Stimulated activated CD8-positive, alpha-beta memory T cell treated with anti-CD3 and anti-CD28 coated beads, Interleukin-12 subunit alpha, Interleukin-12 subunit beta, amount 100 ng/mL, for 1 hour (primary cell): ENCODE measurements around the gene RAB7A.
"Not testable (repeated sequence)": the region's sequence is repeated elsewhere in the genome, so short reads cannot be mapped to it uniquely, and the experiment has no call there.

ENCODE experiments used
- DNase-seq: peaks from one replicate; pipeline ENCODE4 v3.0.0-alpha.2; 2020; ENCODE audit warnings: low read depth

The RAB7A gene

DNA sequence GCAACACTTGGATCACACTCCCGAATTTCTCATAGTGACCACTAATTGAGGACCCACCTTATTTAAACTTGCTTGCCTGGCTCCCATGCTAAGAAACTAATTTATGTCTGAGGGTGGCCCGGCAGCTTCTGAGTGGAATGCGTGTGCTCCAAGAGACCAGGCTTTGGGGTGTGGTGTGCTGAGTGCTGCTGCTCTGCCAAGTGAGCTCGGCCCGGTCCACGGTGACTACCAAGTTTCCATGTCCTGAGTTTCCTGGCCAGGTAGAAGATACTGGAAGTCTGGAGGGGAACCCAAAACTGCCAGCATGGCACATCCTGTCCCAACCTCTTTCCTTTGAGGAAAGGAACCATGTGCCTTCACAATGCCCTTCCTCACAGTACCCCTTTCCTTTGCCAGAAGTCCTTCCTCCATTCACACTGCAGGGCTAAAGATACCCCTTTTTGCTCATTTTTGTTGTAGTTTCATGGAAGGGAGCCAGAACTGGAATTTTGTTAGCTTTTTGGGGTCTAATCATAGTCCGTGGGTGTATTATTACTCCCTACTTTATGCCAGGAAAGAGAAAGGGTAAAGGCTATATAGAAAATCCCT is 94.4 kb downstream of the RAB7A start:
- DNase-seq, result no peak

DNA sequence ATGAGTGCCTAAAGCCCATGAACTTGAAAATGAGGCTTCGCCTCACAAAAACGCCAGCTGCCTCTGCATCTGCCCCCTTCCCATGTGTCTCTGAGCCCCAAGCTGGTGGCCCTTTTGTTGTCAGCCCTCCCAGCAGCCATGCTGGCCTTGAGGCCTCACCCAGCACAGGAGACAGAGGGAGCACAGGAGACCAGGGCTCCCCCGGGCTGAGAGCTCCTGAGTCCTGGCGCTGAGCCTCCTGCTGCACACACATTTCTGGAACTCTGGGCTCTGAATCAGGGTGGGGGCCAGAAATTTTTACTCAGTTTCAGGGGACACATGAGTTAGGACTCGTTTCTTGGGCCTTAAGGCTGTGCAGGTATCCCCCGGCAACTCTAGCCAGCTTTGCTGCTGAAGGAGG is 97.0 kb downstream of the RAB7A start:
- no peak for DNase-seq

DNA sequence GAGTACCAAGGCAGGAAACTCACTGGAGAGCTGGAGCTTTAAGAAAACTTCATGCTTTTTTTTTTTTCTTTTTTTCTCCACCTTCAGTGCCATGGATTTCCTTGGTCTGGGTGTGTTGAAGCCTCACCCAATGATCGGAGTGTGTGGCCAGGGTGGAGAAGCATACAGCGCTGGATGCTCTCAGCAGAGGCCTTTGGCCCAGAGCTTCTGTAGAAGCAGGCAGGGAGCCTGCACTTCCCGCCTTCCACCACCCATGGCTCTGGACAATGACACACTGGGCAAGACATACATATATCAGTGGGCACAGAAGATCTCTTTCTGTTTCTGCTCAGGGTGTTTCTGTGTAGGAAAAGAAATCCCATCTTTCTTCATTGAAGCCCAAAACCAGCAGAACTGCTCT is 97.6 kb downstream of the RAB7A start:
- no peak for DNase-seq

DNA sequence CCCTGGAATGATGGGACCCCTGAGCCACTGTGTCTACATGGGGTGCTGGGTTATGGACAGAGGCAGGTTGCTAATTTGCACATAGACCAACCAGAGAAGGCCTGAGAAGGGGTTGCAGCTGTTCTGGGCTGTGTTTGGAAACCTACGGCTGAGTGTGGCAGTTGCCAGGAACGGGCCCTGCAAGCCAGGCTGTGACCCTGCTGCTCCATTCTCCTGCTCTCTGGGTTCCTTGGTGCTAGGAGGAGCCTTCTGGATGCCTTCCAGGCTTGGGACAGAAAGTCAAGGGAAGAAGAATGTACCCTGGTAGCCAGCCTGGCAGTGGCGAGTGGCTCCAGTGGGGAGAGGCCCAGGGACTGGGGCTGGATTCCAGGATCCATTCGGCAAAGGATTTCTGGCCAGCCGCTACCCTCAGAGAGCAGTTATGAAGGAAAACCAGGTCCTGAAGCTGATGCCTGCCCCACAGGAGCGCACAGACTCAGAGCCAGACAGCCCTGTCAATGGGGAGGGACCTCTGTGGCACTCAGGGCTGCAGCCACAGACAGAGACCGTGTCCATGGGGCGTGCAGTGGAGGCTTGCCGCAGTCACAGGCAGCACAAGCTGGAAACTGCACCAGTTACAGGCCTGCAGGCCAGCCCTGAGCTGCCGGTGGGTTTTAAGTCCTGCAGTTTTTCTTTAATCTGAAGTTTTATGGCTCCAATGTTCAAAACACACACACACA is 98.3 kb downstream of the RAB7A start:
- DNase-seq, result no peak

DNA sequence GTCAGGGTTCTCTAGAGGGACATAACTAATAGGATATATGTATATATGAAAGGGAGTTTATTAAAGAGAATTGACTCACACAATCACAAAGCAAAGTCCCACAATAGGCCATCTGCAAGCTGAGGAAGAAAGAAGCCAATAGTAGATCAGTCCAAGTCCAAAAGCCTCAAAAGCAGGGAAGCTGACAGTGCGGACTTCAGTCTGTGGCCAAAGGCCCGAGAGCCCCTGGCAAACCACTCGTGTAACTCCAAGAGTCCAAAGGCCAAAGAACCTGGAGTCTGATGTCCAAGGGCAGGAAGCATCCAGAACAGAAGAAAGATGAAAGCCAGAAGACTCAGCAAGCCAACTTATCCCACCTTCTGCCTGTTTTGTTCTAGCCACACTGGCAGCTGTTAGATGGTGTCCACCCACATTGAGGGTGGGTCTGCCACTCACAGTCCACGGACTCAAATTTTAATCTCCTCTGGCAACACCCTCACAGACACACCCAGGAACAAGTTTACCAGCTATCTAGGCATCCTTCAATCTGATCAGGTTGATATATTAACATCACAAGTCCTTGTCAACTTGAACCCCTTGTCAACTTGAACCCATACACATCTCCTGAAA is 99.2 kb downstream of the RAB7A start:
- DNase-seq, result no peak

DNA sequence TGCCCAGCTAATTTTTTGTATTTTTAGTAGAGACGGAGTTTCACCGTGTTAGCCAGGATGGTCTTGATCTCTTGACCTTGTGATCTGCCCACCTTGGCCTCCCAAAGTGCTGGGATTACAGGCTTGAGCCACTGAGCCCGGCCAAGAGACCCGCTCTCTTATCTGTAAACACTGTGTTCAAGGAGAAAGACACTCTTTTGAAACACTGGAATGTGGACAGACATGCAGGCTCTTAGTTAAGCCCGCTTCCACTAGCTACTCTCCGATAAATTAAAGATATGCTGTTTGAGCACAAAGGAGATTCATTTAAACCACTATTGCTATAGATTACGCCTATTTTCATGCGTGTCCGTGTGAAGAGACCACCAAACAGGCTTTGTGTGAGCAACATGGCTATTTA is 103.1 kb downstream of the RAB7A start:
- DNase-seq, result not testable (repeated sequence)

DNA sequence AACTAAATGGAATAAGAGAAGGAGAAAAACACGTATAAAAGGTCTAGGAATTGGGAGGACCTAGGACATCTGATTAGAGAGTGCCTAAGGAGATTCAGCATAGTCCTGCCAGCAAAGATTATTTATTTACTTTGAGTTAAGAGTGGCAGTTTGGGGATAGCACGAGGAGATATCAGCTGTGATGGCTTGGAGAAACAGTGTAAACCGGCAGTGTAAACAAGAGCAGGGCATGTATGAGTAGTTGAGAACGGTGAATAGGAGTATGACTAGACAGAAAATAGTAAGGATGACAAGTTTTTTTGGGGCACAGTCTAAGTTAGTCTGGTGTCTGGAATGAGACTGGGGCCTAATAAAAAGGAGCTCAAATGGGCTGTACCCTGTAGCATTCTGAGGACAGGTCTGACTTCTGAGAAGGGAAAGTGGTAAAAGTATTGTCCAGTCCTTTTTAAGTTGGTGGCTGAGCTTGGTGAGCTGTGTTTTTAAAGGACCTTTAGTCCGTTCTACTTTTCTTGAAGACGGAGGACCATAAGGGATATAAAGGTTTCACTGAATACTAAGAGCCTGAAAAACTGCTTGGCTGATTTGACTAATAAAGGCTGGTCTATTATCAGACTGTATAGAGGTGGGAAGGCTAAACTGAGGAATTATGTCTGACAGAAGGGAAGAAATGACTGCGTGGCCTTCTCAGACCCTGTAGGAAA is 104.1 kb downstream of the RAB7A start:
- DNase-seq, result not testable (repeated sequence)

DNA sequence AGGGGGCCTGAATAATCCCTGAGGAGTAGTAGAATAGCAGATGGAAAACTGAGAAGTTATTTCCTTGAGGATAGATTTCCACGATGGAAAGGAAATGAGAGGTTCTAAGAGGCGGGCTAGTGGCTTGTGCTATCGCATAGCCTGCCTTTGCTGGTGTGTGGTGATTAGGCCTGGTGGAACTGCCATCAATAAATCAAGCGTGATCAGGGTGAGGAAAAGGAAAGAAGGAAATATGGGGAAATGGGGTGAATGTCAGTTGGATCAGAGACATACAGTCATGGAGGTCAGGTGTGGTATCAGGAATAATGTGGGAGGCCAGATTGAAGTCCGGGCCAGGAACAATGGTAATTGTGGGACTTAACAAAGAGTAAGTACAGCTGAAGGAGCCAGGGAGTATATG is 104.8 kb downstream of the RAB7A start:
- DNase-seq, result not testable (repeated sequence)

DNA sequence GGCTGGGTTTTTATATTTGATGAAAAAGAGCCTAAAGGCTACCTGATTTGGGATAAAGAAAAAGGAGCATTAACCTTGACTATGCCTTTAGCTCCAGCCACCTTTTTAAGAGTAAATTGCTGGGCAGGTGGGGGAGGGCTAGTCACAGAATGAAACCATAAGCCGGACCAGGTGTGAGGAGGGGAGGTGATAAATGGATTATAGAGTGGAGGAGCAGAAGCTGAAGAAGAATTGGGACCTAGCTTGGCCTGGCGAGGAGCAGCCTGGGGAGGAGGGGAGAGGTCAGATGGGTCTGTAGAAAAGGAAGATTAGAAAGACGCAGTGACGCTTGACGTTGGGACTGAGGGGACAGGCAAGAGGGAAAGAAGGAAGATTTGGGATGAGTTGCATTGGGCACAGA is 107.0 kb downstream of the RAB7A start:
- not testable (repeated sequence) for DNase-seq

DNA sequence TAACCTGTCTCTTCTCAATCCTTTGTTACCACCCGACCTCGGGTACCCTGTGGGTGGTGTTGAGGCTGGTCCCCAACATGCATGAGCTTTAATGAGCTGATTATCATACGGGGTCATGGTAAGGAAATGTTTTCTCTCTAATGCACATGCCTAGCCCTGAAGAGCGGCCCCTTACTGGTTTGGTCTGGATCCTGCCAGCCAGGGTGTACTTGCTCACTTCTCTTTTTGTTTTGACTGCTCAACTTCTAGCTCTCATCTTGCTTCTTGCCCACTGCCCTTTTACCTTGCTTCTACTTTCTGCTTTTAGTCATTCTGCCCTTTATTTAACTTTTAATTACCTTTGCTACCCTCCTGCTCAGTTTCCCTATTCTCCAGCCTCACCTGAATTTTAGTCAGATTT is 109.1 kb downstream of the RAB7A start:
- DNase-seq, result no peak

DNA sequence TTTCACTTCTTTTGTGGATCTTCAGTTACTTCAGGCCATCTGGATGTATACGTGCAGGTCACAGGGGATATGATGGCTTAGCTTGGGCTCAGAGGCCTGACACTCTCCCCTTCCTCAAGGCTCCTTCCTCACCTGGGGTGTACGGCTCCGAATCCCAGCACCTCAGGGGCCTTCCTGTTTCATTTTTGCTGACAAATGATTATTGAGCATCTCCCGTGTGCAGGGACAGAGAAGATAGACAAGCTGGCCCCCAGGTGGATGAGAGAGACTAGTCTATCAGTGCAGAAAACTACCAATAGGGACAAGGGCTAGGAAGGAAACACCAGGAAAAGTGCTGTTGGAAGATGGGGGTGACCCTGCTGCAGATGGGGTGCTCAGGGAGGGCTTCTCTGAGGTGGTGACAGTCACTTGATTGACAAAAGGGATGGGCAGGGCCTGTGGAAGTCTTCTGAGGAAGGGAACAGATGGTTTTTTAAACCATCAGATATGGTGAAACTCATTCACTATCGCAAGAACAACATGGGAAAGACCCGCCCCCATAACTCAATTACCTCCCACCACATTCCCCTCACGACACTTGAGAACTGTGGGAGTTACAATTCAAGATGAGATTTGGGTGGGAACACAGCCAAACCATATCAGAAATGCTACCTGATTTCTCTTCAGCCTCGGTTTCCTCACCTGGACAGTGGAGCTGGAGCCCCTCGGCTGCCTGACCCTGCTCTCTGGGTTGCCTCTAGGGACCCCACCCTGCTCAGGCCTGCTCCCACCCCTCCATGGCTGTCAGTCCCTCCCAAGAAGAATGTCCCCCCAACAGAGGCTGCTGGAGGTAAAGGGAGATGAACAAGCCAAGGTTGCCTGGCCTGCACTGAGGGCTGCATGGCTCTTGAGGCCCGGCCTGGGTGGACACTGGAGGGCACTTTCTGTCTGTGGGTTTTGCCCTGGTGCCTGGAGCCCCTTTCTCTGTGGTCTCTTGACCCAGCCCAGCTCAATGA is 116.2 kb downstream of the RAB7A start:
- no peak for DNase-seq

DNA sequence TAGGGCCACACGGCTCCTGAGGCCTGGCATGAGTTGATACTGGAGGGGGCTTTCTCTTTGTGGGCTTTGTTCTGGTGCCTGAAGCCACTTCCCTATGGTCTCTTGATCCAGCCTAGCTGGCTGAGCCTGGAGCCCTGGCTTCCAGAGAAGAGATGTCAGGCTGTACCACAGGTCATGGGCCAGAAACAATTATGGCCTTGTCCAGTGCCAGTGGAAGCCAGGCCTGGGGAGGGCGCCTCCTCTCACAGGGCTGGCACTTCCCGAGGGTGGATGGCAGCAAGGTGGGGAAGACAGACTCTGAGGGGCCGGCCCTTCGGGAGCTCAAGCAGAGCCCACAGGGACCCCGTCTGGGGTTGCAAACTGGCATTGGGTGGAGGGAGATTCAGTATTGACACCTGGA is 118.5 kb downstream of the RAB7A start:
- DNase-seq, result no peak

DNA sequence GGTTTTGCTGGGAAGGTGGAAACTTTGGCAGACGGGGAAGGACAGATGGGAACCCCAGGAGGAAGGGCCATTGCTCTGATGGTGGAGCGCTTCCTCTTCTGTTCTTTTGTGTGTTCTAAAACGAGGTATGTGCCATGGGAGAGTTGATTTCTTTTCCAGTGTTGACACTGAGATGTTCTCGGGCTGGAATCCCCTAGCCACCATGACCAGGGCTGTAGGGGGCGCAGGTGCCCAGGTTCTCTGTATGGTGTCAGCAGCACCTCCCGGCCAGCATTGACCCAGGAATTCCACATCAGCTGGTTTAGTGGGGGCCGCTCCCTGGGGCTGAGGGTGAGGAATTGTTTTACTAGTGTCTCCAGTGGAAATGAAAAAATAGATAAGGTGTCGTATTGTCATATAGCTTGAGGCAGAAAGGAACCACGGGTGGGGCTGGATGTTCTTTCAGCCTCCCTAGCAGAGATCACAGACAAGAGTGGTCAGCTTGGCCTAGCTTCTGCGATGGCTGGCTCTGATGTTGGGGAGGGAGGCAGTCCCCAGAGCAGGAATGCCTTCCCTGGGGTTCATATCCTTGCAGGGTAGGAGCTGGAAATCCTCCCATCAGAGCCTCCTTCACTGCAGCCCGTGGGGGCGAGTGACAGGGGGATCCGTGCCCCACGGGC is 119.3 kb downstream of the RAB7A start:
- DNase-seq, result no peak

DNA sequence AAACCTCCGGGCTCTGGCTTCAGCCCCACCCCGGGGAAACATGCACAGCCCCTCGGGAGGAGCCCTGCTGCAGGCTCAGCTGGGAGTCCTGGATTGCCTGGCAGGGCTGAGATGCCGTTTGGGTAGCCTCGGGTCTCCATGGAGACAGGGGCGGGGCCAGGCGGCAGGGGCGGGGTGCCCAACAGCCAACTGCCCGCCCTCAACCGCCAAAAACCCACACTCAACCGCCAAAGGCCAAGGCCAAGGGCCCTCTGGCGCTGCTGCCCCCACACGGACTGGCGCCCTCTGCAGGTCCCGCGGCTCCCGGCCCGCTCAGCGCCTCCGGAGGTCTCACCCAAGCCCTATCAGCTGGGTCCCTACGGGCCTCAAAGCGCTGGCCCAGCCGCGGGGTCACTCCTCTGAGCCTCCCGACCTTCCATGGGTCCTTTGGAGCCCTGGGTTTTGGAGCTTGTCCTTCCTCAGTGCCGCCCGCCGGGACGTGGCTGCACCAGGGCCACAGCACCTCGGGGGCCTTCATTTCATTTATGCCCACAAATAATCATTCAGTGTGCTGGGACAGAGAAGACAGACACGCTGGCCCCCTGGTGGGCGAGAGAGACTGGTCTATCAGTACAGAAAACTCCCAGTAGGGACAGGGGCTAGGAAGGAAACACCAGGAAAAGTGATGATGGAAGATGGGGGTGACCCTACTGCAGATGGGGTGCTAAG is 119.9 kb downstream of the RAB7A start:
- peak; percentile 41 for DNase-seq

DNA sequence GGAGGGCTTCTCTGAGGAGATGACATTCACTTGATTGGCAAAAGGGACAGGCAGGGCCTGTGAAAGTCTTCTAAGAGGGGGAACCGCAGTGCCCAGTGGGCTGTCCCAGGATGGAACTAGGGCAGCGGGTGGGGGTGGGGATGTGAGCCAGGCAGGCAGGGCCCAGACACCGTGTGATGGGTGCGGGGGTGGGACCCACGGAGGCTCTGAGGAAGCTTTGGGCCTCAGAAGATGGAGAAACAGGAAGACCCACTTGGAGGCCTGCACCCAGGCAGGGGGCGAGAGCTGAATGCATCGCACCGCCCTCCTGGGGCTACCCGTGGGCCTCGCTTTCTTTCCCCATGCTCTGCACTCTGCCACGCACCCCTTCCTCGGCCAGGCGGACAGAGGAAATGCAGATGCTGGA is 120.5 kb downstream of the RAB7A start:
- DNase-seq, result no peak

DNA sequence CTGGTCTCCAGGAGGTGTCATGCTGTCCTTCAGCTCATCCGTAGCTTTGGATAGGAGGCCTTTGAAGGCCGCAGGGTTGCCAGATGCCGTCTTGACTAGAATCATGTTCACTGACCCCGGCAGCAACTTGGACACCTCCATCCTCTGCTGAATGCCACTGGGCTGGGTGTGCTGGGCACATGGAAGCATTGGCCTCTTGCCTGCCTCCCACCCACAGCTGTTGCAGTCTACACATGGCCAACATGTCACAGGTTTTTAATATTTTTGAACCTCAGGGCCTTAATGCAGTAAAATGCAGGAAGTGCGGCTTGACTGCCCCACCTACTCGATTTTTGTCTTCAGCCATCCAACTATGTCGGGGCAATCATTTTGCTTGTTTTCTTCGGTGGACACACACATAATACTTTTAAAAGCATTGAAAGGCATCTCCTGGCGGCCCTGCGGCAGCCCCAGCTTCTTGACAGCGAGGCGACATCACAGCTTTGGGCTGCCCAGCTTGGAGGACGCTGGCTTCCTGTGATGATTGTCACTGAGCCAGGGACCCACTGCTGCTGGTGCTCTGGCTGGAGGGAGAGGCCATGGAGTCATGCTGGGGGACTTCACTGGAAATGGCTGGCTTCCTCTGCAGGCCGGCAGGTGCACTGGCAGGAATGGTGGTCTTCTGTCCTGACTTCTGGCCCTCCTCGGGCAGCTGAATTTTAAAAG is 121.8 kb downstream of the RAB7A start:
- DNase-seq, result no peak

DNA sequence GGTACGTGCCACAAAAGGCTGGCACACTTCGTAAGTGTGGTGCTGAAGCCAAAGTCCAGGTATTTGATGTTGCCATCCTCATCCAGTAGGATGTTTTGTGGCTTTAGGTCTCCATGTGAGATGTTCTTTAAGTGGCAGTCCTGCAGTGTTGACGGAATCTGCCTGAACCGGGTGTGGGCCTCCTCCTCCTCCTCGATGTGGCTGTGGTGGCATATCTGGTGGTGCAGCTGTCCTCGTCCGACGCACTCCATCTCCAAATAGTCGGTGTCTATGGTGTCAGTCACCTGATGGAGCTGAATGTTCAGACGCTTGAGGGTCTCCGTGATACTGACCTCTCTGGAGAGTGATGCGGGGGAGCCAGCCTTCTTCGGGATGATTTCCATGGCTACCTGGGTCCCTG is 123.0 kb downstream of the RAB7A start:
- no peak for DNase-seq

DNA sequence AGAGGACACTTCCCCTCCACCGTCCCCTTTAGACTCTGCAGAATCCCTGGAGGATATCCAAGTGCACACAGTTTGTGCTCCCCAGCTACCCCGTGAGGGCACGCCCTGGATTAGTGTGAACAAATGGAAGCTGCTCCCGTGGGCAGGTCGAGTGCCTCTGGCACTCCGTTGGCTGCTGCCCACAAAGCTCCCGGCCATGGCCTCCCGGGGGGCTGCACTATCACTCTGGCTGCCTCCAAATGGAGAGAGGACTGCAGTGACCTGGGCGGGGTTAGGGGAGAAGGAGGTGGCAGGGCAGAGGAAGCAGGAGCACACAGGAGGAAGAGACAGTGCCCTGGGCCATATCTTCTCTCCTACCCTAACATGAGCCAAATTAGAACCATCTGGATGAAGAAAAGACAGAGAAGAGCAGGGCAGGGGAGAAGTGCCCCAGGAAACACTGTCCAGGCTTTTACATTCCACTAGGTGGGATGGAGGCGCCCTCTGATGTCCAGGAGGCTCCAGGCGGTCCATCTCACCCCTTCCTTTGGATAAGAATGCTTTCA is 124.0 kb downstream of the RAB7A start:
- no peak for DNase-seq

DNA sequence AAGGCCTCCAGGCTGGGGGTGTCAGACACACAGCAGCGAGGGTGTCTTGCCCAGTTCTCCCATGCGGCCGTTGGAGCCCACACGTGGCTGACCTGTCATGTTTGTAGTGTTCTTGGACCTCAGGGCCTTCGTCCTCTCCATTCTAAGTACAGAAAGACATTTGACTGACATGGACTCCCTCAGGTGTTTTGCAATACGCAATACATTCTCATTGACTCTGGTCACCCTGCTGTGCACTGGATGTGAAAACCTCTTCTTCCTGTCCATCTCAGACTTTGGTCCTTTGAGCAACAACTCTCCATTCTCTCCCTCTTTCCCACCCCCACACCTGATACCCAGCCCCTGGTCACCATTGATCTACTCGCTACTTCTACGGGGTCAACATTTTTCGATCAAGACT is 124.6 kb downstream of the RAB7A start:
- DNase-seq, result no peak

DNA sequence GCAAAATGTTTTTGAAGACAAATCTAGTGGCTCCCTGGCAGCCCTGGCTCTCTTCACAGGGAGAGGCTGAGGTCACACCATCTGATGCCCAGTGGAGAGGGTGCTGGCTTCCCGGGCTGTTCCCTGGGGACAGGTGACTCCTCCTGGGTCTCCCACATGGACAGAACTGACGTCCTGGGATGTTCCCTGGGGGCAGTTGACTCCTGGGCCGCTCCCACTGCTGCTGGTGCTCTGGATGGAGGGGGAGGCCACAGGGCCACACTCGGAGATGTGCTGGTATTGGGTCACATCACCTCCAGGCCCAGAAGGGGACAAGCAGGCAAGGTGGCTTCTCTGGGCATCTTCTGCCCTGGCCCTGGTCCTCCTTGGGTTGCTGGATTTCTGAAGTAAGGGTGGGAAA is 125.6 kb downstream of the RAB7A start:
- DNase-seq, result no peak
